ENCODE data around the gene EMP3. TPM values are rescaled to one million over a fixed set of nuclear protein-coding genes. Genes with fewer than 3 reads are reported as not detected.
A peak's percentile ranks its signal among the peaks of the same experiment; 100 is the strongest.
"Not testable (repeated sequence)": the region's sequence is repeated elsewhere in the genome, so short reads cannot be mapped to it uniquely, and the experiment has no call there.

EMP3 gene
- 79.1 and 79.2 TPM in 2 replicates for total RNA-seq (2014; rRNA removed; shearing (Covaris generic))

- H3K4me3 ChIP-seq, result peak within 1 kb of the TSS; percentile 65
- H3K4me1 ChIP-seq, result peaks cover 7% of the 10 kb centered on the region
- H3K27ac ChIP-seq, result peak within 1 kb of the TSS; percentile 80
- H3K9me3 ChIP-seq (replicated peaks), result no peaks in the 10 kb centered on the region
- H3K36me3 ChIP-seq, result peaks cover 10% of the 10 kb centered on the region
- DNase-seq, result peak; percentile 91 to 92
- no peaks in the 10 kb centered on the region for H3K27me3 ChIP-seq
Observed at GRCh38 chr19:48325265-48325910, at the start of gene EMP3. Gene EMP3, plus strand, starts transcription at chr19:48325552. Its CDS starts 1,293 bp downstream, at chr19:48326845.

GRCh38 chr19:48279747-48280146 lies 45.6 kb upstream of the EMP3 start:
- H3K9me3 ChIP-seq (replicated peaks), result no peaks in the 10 kb centered on the region
- H3K4me3 ChIP-seq, result no peak overlapping the region
- no peaks in the 10 kb centered on the region for H3K36me3 ChIP-seq
- H3K27me3 ChIP-seq, result no peaks in the 10 kb centered on the region
- H3K4me1 ChIP-seq, result no peaks in the 10 kb centered on the region
- H3K27ac ChIP-seq, result no peak overlapping the region
- DNase-seq, result no peak

GRCh38 chr19:48283908-48284307 lies 41.4 kb upstream of the EMP3 start:
- DNase-seq, result no peak
- Histone ChIP-seq H3K36me3 (no peaks in the 10 kb centered on the region), H3K27me3 (no peaks in the 10 kb centered on the region), H3K4me3 (no peak overlapping the region), H3K27ac (no peak overlapping the region), H3K9me3 (replicated peaks) (no peaks in the 10 kb centered on the region), H3K4me1 (no peaks in the 10 kb centered on the region)

GRCh38 chr19:48284896-48285295 lies 40.5 kb upstream of the EMP3 start:
- H3K4me1 ChIP-seq, result no peaks in the 10 kb centered on the region
- no peak overlapping the region for H3K4me3 ChIP-seq
- DNase-seq, result no peak
- no peaks in the 10 kb centered on the region for H3K36me3 ChIP-seq
- H3K9me3 ChIP-seq (replicated peaks), result no peaks in the 10 kb centered on the region
- H3K27ac ChIP-seq, result no peak overlapping the region
- no peaks in the 10 kb centered on the region for H3K27me3 ChIP-seq

GRCh38 chr19:48287748-48288147 lies 37.6 kb upstream of the EMP3 start:
- Histone ChIP-seq H3K36me3 (no peaks in the 10 kb centered on the region), H3K4me1 (no peaks in the 10 kb centered on the region), H3K4me3 (no peak overlapping the region), H3K9me3 (replicated peaks) (no peaks in the 10 kb centered on the region), H3K27ac (no peak overlapping the region), H3K27me3 (0 out of 2 replicates have a peak, but pooled peaks cover 3% of the 10 kb centered on the region)
- no peak for DNase-seq

- no peak overlapping the region for H3K4me3 ChIP-seq
Observed at GRCh38 chr19:48290401-48290770, 35.0 kb upstream of the EMP3 start.

GRCh38 chr19:48290771-48291488 lies 34.4 kb upstream of the EMP3 start:
- Histone ChIP-seq H3K36me3 (no peaks in the 10 kb centered on the region), H3K27ac (no peak overlapping the region), H3K4me3 (0 out of 2 replicates have a peak overlapping the region, but pooled peaks have one; percentile 1), H3K4me1 (no peaks in the 10 kb centered on the region), H3K27me3 (0 out of 2 replicates have a peak, but pooled peaks cover 3% of the 10 kb centered on the region), H3K9me3 (replicated peaks) (no peaks in the 10 kb centered on the region)
- peak; percentile 47 to 74 for DNase-seq

More at GRCh38 chr19:48290401-48290770, 35.0 kb upstream of the EMP3 start:
- no peak overlapping the region for H3K27ac ChIP-seq
- H3K27me3 ChIP-seq, result 0 out of 2 replicates have a peak, but pooled peaks cover 3% of the 10 kb centered on the region
- H3K4me1 ChIP-seq, result no peaks in the 10 kb centered on the region
- no peaks in the 10 kb centered on the region for H3K9me3 ChIP-seq (replicated peaks)
- DNase-seq, result no peak
- H3K36me3 ChIP-seq, result no peaks in the 10 kb centered on the region

- H3K9me3 ChIP-seq (replicated peaks); H3K27ac ChIP-seq: not testable (repeated sequence)
Observed at GRCh38 chr19:48291489-48291815, 33.9 kb upstream of the EMP3 start.

GRCh38 chr19:48292798-48293197 lies 32.6 kb upstream of the EMP3 start:
- Histone ChIP-seq H3K4me3 (no peak overlapping the region), H3K36me3 (no peaks in the 10 kb centered on the region), H3K27me3 (0 out of 2 replicates have a peak, but pooled peaks cover 3% of the 10 kb centered on the region), H3K27ac (no peak overlapping the region), H3K9me3 (replicated peaks) (no peaks in the 10 kb centered on the region), H3K4me1 (no peaks in the 10 kb centered on the region)
- DNase-seq, result no peak

More at GRCh38 chr19:48291489-48291815, 33.9 kb upstream of the EMP3 start:
- not testable (repeated sequence) for H3K4me1 ChIP-seq, H3K36me3 ChIP-seq, H3K4me3 ChIP-seq, H3K27me3 ChIP-seq, DNase-seq

- no peak for DNase-seq
- Histone ChIP-seq H3K4me1 (no peaks in the 10 kb centered on the region), H3K27ac (no peak overlapping the region), H3K9me3 (replicated peaks) (no peaks in the 10 kb centered on the region), H3K4me3 (no peak overlapping the region), H3K36me3 (no peaks in the 10 kb centered on the region), H3K27me3 (0 out of 2 replicates have a peak, but pooled peaks cover 3% of the 10 kb centered on the region)
Observed at GRCh38 chr19:48295458-48295857, 29.9 kb upstream of the EMP3 start.

GRCh38 chr19:48296963-48297734 lies 28.2 kb upstream of the EMP3 start:
- H3K27me3 ChIP-seq, result no peaks in the 10 kb centered on the region
- H3K9me3 ChIP-seq (replicated peaks), result no peaks in the 10 kb centered on the region
- H3K36me3 ChIP-seq, result no peaks in the 10 kb centered on the region
- H3K4me3 ChIP-seq, result no peak overlapping the region
- H3K27ac ChIP-seq, result no peak overlapping the region
- no peaks in the 10 kb centered on the region for H3K4me1 ChIP-seq
- DNase-seq, result no peak

- Histone ChIP-seq H3K4me3 (no peak overlapping the region), H3K27me3 (no peaks in the 10 kb centered on the region), H3K4me1 (no peaks in the 10 kb centered on the region), H3K9me3 (replicated peaks) (no peaks in the 10 kb centered on the region), H3K36me3 (no peaks in the 10 kb centered on the region), H3K27ac (no peak overlapping the region)
- DNase-seq, result no peak
Observed at GRCh38 chr19:48297975-48298374, 27.4 kb upstream of the EMP3 start.

- H3K36me3 ChIP-seq, result no peaks in the 10 kb centered on the region
- no peak overlapping the region for H3K27ac ChIP-seq
- H3K4me1 ChIP-seq, result no peaks in the 10 kb centered on the region
- H3K4me3 ChIP-seq, result no peak overlapping the region
- DNase-seq, result no peak
- H3K27me3 ChIP-seq, result no peaks in the 10 kb centered on the region; the same call in 1 of the 2 replicates
- H3K9me3 ChIP-seq (replicated peaks), result no peaks in the 10 kb centered on the region
Observed at GRCh38 chr19:48301886-48302599, 23.3 kb upstream of the EMP3 start.

GRCh38 chr19:48302600-48302959 lies 22.8 kb upstream of the EMP3 start:
- H3K36me3 ChIP-seq, result no peaks in the 10 kb centered on the region
- no peaks in the 10 kb centered on the region for H3K9me3 ChIP-seq (replicated peaks)
- no peaks in the 10 kb centered on the region for H3K4me1 ChIP-seq
- H3K27me3 ChIP-seq, result no peaks in the 10 kb centered on the region; the same call in 1 of the 2 replicates
- no peak overlapping the region for H3K27ac ChIP-seq
- no peak overlapping the region for H3K4me3 ChIP-seq
- DNase-seq, result no peak
